NCI-H1092 treated with DMSO at 0.1 percent for 48 hours (cell line): ENCODE data around the gene TTYH1.
"Not testable (repeated sequence)": the region's sequence is repeated elsewhere in the genome, so short reads cannot be mapped to it uniquely, and the experiment has no call there.

ENCODE experiments used
- DNase-seq: peaks from one replicate; lab custom pipeline; 2025; lab: John Stamatoyannopoulos, UW

Gene TTYH1

GRCh38 chr19:54444737-54445136 lies 29.5 kb downstream of the TTYH1 start:
- no peak for DNase-seq

DNA sequence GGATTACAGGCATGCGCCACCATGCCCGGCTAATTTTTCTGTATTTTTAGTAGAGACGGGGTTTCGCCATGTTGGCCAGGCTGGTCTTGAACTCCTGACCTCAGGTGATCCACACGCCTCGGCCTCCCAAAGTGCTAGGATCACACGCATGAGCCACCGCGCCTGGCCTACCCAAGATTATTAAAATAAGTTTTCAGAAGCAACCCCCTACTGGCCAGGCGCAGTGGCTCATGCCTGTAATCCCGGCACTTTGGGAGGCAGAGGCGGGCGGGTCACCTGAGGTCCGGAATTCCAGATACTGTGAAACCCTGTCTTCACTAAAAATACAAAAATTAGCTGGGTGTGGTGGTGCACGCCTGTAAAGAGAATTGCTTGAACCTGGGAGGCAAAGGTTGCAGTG lies 31.1 kb downstream of the TTYH1 start:
- not testable (repeated sequence) for DNase-seq

- peak; percentile 4 for DNase-seq
These were observed 32.9 kb downstream of the TTYH1 start for GRCh38 chr19:54448040-54448773.

GRCh38 chr19:54448774-54449700 lies 33.8 kb downstream of the TTYH1 start, which contains the start of gene LENG8:
Gene LENG8, plus strand, starts transcription at chr19:54449199. Its CDS starts 2,146 bp downstream, at chr19:54451345.
- peak; percentile 93 for DNase-seq

DNA sequence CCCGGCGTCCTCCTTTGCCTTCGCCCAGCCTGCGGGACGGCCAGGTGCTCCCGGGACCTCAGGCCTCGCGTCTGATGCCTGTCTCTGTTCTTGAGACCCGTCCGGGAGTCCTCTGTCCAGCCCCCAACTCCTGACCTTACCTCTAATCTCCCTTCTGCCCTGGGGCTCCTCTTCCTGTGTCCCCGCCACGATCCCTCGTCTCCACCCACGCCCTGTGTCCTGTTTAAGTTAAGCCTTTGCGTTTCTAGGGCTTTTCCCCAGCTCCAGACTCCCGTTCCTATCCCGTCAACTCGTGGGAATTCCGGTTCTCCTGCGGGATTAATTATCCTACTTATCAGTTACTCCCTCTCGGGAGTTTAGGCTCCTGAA lies 34.4 kb downstream of the TTYH1 start:
- DNase-seq: no peak

DNA sequence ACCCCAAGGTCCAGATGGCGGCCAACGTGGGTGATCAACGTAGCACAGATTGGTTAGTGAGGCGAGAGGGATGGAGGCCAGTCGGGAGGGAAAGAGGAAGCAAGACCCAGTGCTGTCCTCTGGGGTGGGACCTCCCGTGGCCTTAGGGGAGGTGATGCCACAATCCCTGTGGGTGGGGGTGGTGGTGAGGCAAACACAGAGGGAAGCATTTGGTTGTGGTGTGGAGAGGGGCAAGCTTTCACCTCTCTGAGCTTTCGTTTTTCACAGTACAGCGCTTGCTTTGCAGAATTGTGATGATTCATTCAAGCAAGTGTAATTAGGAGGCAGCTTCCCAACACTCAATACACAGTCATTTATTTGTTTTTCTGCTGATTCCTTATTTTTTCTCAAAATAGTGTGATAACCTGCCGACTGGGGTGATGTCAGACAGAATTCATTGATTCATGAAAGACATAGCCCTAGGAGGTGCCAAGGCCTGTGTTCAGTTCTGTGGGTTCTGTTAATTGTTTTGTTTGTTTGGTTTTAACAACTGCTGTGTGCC lies 36.1 kb downstream of the TTYH1 start:
- no peak for DNase-seq

DNA sequence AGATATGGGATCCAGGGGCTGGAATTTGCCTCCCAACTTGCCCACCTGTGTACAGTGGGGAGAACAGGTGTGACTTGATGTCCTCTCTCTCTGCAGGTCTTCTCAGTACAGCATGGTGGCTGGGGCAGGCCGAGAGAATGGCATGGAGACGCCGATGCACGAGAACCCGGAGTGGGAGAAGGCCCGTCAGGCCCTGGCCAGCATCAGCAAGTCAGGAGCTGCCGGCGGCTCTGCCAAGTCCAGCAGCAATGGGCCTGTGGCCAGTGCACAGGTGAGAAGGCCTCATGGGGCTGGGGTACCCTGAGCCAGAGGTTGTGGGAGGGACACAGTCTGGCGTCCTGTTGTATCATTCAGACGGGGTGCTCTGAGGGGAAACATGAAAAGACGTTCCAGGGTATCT lies 36.7 kb downstream of the TTYH1 start:
- no peak for DNase-seq

DNA sequence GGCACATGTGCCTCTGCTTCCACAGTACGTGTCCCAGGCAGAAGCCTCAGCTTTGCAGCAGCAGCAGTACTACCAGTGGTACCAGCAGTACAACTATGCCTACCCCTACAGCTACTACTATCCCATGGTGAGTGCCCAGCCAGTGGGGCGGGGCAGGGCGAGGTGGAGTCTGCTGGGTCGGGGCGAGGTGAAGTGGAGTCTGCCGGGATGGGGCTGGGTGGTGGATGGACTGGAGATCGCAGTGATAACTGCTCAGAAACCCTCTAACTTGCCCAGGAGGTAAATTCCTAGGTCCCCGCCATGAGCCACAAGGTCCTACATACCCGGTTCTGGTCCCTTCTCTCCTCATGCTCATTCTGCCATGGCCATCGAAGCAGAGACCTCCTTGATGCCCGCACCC lies 37.4 kb downstream of the TTYH1 start:
- no peak for DNase-seq

DNA sequence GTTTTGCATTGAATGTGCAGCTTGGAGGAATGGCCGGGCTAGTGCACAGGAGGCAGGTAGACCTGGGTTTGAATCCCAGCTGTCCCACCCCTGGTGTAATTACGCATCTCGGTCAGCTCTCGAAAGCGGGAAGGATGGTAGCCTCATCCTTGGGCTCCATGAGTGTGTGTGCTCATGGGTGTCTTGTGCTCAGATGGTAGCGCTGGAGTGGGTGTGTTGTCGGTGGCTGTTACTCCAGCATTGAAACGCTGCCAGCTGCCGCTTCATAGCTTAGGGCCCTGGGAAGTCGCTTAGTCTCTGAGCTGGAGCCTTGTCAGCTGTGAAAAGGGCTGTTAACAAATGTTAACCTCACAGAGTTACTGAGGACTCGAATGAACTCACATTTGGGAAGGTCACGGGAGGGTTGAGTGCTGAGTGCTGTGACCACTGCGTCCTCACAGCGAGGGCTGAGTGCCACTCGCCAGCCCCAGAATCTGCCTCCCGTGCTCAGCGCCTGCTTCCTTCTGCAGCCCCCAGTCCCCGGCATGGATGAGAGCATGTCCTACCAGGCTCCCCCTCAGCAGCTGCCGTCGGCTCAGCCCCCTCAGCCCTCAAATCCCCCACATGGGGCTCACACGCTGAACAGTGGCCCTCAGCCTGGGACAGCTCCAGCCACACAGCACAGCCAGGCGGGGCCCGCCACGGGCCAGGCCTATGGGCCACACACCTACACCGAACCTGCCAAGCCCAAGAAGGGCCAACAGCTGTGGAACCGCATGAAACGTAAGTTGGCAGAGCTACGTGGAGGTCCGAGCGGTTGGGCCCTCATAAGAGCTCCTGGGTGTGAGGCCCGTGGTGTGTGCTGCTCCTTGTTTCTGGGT lies 38.9 kb downstream of the TTYH1 start:
- DNase-seq: no peak

- no peak for DNase-seq
These were observed 39.8 kb downstream of the TTYH1 start for GRCh38 chr19:54454781-54455675.

- DNase-seq: no peak
These were observed 40.6 kb downstream of the TTYH1 start for GRCh38 chr19:54455786-54456422.

DNA sequence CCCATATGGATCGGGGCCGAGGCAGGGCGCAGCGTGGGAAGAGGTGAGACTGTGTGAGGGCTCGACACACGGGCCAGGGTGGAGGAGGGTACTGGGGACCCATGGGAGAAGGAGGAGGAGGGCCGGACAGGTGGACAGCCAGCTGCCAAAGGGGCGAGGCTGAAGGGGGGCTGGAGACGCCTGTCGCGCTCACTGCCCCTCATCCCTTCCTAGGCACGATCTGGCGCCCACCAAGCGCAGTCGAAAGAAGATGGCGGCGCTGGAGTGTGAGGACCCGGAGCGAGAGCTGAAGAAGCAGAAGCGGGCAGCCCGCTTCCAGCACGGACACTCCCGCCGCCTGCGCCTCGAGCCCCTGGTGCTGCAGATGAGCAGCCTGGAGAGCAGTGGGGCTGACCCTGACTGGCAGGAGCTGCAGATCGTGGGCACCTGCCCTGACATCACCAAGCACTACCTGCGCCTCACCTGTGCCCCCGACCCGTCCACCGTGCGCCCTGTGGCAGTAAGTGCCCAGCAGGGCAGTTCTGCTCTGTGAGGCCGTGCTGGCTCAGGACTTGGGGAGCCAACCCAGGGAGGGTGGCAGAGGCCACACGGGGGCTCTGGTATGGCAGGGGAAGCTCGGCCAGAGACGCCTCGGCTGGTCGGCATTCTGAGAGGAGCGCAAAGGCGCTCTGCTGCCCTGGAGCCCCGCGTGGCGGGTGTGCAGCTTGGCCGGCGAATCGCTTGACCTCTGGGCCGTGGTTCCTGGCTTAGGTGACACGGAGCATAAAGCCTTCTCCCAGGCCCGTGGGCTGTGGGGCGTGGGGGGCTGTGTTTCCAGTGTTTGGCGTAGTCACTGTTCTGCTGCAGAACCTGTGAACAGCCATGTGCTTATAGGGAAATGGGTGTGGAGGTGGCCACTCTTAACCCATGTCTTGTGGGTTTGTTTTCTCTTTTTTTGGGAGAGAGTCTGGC lies 41.4 kb downstream of the TTYH1 start:
- no peak for DNase-seq

DNA sequence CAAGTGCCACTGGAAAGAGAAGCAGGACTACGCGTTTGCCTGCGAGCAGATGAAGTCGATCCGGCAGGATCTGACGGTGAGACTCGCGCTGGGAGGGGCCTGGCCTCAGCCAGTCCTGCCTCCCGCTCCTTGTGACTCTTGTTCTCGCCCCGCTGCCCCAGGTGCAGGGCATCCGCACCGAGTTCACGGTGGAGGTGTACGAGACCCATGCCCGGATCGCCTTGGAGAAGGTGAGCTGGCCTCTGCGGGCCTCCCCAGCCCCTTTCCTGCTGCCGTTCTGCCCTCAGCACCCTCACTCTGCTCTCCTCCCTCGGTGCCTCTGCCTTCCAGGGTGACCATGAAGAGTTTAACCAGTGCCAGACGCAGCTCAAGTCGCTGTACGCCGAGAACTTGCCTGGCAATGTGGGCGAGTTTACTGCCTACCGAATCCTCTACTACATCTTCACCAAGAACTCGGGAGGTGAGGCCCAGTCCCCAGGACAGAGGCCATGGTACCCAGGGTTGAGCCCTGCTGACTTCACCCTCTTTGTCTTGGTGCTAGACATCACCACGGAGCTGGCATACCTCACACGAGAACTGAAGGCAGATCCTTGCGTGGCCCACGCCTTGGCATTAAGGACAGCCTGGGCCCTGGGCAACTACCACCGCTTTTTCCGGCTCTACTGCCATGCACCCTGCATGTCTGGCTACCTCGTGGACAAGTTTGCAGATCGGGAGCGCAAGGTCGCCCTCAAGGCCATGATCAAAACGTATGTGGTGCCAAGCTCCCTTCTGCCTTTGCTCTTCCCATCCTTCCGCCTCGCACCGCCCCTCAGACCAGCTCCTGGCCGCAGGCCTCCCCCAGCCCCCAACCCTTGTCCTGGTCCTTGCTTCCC lies 42.7 kb downstream of the TTYH1 start:
- no peak for DNase-seq

DNA sequence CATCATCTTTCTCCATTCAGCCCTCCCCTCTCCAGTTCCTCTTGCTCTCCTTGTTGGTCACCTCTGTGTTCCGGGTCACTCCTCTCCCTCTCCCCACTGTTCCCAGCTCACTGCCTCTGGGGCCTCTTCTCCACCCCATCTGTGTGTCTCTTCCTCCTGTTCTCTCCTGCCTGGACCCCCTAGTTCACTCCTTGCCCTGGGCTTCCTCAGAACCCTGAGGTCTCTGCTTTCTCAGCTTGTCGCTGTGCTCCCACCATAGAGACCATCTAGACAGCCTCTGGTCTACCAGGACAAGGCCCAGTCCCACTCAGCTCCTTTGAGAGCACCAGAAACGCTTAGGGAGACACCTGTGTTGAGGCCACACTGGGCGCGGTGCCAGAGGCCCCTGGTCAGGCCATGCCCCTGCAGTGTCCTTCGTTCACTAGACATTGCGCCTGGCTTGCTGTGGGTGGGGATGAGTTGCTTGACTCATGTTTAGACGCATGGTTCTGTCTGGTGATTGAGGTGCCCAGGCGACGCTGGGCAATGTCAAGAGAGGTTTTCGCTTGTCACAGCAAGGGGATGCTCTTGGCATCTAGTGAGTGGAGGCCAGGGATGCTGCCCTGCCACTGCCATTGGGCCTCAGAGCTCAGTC lies 43.5 kb downstream of the TTYH1 start:
- no peak for DNase-seq

GRCh38 chr19:54459282-54460229 lies 44.3 kb downstream of the TTYH1 start:
- DNase-seq: no peak

DNA sequence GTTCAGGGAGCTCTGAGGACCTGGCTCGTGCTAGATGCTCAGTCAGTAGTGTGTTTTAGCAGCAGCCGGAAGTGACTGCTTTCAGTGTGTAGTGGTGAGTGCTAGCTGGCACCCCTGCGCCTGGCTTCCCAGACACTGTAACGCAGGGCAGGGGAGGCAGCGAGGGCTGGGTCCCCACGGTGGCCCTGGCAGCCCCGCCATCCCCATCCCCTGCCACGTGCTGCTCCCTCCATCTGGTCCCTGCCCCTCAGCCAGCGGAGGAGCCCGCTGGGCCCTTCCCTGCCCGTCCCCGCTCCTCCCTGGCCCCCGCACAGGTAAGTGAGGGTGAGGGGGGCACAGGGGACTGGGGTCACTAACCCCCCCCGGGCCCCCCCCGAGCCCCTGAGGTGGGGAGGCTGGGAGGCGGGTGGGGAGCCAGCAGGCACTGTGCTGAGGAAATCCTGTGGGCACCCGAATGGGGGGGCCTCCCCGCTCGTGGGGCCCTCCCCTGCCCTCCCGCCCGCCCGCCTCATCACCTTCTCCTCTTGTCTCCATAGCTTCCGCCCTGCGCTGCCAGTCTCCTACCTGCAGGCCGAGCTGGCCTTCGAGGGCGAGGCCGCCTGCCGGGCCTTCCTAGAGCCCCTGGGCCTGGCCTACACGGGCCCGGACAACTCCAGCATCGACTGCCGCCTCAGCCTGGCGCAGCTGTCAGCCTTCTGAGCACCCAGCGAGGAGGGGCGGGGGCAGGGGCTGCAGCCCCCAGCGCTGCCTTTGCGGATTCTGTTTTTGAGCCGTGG lies 45.2 kb downstream of the TTYH1 start:
- no peak for DNase-seq
